DMS79 (cell line): ENCODE measurements around the gene DOCK2.
"Not testable (repeated sequence)": the region's sequence is repeated elsewhere in the genome, so short reads cannot be mapped to it uniquely, and the experiment has no call there.

Source experiments
- DNase-seq: peaks from one replicate; lab custom pipeline; 2025; lab: John Stamatoyannopoulos, UW

Gene DOCK2

DNA sequence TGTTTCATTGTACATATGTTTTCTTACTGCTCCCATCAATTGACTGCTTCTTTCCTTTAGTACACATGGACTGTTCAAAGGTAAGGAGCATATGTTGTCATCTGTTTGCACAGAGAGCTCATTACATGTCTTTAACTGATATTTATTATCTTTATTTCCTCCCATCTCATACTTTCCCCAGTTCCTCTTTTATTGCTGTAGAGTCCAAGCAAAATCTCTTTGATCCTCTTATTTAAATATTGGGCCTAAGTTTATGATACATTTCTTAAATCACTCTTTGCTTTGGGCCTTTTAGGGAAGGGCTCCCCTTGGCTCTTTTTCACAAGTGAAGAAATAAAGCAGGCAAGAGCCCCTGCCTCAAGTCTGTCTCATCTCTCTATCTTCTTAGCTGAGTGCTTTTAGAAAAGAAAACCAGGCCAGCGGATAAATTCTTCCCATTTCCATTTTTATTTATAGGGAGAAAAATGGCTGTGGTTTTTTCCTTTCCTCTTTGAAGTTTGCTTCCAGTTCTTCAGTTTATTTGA, 152.4 kb downstream of the DOCK2 start:
- no peak for DNase-seq

DNA sequence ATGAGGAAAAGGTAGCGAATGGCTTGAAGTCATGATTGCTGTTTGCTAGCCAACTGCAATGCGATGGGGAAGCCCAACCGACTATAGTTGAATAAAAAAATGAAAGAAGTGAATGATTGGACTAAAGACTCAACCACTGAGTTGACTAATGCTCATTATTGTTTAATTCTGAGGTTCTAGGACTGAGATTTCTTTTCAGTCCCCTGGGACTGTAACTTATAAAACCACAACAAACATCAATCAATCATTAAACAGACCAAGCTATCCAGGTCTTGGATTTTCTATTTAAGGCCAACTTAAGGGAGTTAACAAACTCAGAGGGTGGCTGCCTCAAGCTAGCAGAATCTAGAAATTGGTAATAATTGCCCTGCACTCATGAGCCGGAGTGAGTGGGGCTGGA, 154.2 kb downstream of the DOCK2 start:
- no peak for DNase-seq

- no peak for DNase-seq
These were observed 158.3 kb downstream of the DOCK2 start for GRCh38 chr5:169795338-169795737.

DNA sequence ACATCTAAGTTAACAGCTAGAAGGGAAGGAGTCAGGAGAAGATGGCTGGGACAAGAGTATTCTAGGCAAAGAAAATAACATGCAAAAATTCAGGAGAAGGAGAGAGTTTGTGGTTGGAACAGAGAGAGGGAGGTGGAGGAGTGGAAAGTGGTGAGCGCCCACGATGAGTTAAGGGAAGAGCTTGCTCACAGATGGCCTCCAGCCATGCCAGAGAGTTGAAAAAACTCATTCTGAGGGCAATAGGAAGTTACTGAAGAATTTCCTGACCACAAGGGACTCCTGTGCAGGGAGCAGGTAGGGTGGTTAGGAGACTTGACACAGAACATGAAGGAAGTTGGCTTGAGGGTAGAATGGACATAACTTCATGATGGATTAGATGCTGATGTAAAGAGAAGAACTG, 159.7 kb downstream of the DOCK2 start:
- DNase-seq, result no peak

- no peak for DNase-seq
These were observed 160.5 kb downstream of the DOCK2 start for GRCh38 chr5:169797577-169797976.

- no peak for DNase-seq
These were observed 161.4 kb downstream of the DOCK2 start for GRCh38 chr5:169798438-169798837.

DNA sequence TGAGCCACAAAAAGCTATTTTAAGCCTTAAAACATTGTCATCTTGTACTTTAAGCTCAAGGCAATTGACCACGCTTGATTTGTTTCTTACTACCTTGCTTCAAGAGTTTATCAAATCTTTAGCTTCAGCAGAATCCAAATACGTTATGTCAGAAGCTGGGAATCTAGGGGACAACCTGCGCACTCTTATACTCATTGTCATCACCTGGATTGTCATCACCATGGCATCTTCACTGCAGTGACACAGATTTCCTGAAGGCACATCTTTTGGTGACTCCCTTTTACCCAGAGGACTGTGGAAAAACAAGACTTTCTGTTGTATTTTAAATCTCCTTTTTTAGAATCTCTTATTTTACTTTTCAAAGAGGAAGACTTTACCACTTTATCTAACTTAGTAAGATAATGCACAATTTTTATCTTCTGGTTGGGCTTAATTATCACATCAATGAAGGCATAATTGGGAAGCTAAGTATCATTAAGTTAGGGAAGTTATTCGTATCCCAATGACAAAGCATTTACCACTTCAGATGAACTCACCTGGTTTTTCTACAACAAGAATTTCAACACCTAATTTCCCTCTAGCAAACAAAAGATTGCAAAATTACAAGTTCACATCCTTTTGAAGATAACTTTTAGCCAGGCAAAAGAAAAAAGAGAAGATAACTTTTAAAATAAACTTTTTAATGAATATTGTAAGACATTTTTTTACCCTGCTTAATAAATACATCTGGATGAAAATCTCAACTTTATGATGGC, 162.0 kb downstream of the DOCK2 start:
- DNase-seq, result no peak

DNA sequence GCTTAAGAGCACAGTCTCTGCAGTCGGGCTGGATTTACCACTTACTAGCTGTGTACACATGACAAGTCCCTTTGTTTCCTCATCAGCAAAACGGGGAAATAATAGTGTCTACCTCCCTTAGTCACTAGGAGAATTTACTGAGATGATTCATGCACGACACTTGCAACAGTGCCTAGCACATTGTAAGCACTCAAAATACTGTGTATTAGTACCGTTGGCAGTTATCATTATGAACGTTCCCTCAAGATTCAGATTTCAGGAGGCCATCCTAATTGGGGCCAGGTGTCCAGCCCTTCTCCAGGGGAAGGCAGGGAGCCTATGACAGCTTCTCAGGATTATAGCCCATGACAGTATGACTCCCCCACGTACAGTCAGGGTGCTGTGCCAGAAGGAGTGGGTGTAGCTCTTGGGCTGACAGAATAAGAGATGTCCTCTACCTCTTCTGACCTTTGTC, 164.3 kb downstream of the DOCK2 start:
- no peak for DNase-seq

DNA sequence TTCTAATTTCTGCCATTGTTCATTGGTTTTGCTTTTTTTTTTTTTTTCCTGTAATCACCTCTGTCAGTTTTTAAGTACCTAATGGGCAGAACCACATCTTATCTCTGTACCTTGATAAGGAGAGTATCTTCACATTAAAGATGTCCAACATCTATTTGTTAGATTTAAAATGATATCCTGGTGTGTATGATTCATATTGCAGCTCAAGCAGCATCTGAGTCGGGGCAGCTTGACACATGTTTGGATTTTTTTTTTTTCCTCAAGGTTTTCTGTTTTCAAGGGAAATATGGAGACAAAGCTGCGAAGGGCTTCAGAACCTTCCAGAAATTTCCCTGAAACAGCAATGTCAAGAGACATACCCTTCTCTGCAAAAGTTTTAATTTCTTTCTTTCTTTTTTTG, 164.7 kb downstream of the DOCK2 start:
- no peak for DNase-seq

GRCh38 chr5:169803077-169803981, 166.3 kb downstream of the DOCK2 start:
- no peak for DNase-seq

- DNase-seq, result no peak
These were observed 167.8 kb downstream of the DOCK2 start for GRCh38 chr5:169804861-169805260.

DNA sequence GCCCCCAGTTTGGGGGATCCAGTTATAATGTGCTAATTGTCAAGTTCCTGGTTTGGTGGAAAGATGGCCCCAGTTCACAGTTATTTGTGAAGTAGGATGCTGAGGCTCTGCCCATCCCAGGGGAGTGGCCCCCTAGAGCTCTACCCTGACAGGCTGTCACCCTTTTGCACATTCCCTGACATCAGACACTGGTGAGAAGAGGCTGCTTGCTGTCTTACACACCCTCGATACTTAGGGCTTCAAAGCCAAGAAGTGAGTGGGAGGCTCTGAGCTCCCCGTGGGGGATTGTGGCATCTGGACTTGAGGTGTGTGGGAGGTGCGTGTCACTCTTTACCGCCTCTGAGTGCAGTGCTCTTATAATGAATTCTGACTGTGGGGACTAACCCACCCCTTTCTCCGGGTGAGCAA, 168.5 kb downstream of the DOCK2 start:
- DNase-seq, result no peak

DNA sequence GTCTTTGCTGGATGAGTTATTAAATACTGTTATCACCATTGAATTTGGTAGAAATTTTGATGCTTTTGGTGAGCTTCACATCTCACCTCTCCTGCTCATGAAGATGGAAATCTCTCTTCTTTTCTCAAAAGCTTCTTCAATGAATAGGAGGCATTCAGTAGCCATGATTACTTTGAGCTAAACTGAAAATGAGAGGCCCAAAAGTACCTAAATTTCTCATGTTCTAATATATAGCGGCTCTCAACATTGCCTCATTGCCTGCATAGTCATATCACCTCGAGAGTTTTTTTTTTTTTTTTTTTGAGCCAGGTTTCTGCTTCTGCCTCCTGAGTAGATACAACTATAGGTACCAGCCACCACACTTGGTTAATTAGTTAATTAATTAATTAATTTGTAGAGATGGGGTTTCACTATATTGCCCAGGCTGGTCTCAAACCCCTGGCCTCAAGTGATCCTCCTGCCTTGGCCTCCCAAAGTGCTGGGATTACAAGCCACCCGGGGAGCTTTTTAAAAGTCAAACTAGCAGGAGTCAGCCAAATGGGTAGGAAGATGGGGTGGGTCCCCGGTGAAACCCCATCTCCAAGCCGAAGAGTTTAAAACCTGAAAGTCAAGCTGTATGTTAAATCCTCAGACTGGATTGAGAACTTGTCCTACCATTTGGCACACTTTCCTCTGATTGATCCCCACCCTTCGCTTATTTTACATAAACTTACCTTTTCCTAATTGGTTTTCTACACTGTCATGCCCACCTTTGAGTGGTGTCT, 169.0 kb downstream of the DOCK2 start:
- no peak for DNase-seq

DNA sequence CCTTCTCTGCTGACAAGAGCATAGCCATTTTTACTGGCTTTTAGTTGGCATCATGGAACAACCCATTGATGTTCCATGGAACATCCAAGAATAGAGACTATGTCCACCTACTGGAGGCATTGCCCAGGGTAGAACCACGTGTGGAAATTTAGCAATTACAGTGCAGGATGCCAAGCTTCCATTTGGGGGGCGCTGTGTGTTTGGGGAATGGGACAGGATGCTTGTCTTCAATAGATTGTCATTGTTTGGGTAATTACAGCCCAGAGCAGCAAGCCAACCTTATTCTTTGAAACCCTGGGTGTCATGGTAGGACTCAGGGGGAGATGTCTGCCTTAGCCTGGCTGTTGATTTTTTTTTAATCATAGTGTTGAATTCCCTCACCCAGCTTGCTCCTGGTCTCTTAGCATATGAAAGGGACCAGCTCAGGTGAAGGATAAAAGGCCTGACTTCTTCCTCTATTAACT, 171.1 kb downstream of the DOCK2 start:
- no peak for DNase-seq

DNA sequence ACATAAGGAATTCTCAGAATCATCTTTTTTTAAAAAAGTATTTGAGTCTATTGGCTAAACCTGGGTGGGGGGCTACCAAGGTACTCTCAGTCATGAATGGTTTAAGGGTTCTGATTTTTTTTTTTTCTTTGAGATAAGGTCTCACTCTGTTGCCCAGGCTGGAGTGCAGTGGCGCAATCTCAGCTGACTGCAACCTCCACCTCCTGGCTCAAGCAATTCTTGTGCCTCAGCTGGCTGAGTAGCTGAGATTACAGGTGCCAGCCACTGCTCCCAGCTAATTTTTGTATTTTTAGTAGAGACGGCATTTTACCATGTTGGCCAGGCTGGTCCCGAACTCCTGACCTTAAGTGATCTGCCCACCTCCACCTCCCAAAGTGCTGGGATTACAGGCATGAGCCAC, 171.8 kb downstream of the DOCK2 start:
- not testable (repeated sequence) for DNase-seq

- DNase-seq, result no peak
These were observed 172.2 kb downstream of the DOCK2 start for GRCh38 chr5:169809281-169809680.

DNA sequence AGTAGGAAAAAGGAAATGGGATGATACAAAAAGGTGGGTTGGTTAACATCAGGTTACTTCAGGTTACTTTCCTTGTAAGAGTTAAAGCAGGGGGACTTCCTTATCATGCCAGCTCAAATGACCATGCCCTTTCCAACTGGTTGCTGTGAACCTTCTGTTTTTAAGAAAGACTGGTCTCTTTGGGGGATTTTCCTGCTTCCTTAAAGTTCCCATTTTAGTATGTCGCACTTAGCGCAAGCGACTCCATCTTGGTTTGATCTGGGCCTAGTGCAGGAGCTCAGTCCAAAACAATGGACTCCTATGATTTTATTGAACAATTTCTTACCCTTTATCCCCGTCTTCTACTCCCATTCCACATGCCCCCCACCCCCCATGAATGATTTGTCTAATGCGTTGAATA, 173.4 kb downstream of the DOCK2 start:
- DNase-seq, result no peak

DNA sequence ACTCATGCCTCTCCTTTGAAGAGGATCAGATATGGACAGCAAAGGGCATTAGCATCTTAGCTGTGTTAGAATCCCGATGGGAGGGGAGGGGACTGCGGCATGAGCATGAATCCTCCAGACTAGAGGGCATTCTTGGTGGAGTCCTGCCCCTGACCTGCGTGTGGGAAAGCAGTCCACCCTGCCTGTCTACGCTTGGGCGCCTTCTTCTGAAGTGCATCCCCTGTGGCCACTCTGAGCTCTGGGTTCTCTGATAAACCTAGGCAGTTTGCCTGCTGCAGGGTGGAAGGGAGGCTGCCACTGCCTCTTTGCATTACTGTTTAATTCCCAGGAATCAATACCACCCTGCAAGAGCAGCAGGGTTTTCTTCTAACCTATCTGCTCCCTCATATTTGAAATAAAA, 173.9 kb downstream of the DOCK2 start:
- DNase-seq, result no peak

- DNase-seq, result no peak
These were observed 174.6 kb downstream of the DOCK2 start for GRCh38 chr5:169811680-169812079.

DNA sequence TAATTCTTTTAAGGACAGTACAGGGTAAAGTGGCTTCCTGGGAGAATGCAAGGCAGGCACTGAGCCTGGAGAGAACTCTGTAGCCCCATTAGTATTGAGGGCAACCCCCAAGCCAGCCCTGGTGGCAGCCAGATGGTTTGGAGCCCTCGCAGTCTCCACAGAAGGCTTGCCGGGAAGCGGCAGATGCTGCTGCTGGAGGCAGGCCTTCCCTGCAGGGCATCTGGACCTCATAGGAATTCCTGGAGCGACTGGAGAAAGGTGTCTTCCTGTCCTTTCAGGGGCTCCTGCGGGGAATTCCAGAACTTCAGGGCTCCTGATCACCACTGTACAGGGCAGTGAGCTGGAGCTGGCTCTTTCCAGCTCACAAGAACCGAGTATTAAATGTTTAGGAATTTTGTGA, 175.7 kb downstream of the DOCK2 start:
- DNase-seq, result no peak

GRCh38 chr5:169814045-169814444, 177.0 kb downstream of the DOCK2 start:
- no peak for DNase-seq

GRCh38 chr5:169814522-169814921, 177.4 kb downstream of the DOCK2 start:
- no peak for DNase-seq
